NCI-H2227 (cell line): Measurements from ENCODE around the gene NEU1.
"Not testable (repeated sequence)": the region's sequence is repeated elsewhere in the genome, so short reads cannot be mapped to it uniquely, and the experiment has no call there.

Experiments
- DNase-seq: peaks from one replicate; lab custom pipeline; 2025; ENCODE audit not compliant: unreplicated experiment; lab: John Stamatoyannopoulos, UW

Gene NEU1

DNA sequence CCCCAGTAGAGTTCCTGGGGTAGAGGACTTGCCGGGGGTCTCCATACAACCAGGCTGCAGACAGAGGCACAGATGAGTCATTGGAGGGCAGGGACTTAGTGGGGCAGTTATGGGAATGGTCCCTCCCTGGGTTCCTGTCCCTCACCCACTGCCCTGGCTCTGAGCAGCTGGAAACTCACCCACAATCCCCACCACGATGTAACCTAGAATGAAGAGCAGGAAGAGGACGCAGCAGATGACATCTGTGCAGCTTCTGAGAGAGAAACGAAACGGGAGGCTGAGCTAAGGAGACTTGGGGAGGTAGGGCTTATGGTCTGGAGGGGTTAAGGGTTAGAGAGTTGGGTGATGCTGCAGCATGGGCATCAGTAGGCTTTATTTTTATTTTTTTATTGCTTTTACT is 13.3 kb upstream of the NEU1 start:
- DNase-seq: no peak

DNA sequence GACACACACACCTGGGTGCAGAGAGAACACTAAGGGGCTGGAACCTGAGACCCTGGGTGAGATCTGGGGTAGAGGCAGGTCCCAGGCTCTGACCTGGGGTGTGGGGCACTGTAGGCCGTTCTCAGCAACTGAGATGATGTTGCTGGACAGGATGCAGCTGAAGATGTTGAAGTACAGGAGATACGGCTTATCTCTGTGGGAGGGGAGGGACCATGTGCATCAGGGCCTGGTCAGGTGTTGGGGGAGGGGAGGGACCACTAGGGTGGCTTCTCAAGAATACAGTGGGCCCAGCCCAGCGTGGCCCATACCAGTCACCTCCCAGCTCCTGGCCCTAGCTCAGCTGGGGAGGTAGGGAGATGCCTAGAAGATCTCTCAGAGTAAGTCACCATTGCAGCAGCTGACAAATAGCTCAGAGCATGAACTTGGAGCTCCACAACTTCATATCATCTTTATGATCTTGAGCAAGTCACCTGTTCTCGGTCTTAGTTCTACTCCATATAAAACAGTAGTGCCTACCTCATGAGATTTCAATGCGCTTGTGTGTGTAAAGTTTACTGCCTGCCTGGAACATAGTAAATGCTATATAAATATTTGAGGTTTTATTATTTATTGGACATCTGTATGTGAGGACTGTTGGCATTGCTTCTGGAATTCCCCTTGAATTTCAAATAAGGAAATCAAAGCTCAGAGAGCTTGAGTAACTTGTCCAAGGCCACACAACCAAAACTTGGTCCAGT is 12.4 kb upstream of the NEU1 start:
- no peak for DNase-seq

DNA sequence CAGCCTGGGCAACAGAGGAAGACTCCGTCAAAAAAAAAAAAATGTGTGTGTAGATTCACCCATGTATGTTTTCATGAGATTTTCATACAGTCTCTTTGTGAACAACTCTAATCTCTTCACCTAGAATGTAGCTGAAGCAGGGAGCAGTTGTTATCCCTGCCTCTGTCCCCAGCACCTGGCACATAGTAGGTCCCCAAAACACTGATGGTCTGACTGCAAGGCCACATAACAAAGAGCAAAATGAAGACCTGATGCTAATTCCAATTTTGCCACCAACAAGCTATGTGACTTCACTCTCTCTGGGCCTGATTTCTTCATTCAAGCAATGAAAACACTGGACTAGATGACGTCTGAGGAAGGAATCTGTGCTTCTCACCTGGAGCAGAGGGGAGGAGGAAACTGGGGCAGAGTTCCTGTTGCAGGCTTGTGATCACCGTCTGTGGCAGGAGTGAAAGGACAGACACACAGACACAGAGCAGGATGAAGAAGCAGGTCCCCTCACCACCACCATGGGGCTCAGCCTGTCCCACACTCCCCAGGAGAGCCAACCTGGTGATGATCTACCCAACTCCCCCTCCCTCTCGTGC is 11.6 kb upstream of the NEU1 start:
- no peak for DNase-seq

GRCh38 chr6:31871046-31871659 is 8.5 kb upstream of the NEU1 start:
- DNase-seq: no peak

GRCh38 chr6:31870385-31870921 is 7.8 kb upstream of the NEU1 start:
- DNase-seq: no peak

GRCh38 chr6:31869343-31869742 is 6.7 kb upstream of the NEU1 start:
- DNase-seq: no peak

DNA sequence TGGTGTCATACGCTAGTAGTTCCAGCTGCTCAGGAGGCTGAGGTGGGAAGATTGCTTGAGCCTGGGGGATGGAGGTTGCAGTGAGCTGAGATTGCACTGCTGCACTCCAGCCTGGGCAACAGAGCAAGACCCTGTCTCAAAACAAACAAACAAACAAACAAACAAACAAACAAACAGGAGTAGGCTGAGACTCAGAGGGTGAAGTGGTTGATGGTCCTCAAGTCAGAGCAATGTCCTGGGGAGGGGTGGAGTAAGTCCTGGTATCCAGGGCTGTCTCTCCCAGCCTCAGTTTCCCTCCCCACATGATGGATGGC is 6.0 kb upstream of the NEU1 start:
- not testable (repeated sequence) for DNase-seq

GRCh38 chr6:31865205-31866118 is 2.8 kb upstream of the NEU1 start:
- no peak for DNase-seq

DNA sequence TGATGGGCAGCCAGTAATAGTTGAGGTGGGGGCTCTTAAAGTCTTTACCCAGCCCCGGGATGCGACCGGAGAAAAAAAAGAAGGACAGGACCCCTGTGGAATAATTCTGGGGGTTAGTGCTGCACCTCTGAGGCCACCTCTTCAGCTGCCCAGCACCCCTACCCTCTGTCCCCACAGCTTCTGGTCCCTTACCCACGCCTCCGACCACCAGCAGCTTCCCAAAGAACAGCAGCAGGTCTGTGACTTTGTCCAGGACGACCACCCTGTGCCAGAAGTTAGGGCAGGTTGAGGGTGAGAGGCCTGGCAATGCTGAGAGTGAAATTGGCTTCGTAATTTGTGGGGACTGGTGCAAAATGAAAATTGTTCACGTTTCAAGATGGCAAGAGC is 2.2 kb upstream of the NEU1 start:
- no peak for DNase-seq

DNA sequence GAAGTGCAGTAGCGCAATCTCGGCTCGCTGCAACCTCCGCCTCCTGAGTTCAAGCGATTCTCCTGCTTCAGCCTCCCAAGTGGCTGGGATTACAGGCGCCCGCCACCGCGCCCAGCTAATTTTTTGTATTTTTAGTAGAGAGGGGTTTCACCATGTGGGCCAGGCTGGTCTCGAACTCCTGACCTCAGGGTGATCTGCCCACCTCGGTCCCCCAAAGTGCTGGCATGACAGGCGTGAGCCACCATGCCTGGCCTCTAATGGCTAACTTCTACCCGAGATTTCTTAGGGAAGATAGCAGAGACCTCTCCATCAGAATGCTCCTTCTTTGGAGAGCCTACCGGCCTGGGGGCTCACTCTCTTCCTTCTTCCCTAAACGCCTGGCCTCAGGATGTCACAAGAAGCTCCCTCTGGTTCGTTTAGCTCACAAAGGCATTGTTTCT is 1.5 kb upstream of the NEU1 start:
- DNase-seq: not testable (repeated sequence)

DNA sequence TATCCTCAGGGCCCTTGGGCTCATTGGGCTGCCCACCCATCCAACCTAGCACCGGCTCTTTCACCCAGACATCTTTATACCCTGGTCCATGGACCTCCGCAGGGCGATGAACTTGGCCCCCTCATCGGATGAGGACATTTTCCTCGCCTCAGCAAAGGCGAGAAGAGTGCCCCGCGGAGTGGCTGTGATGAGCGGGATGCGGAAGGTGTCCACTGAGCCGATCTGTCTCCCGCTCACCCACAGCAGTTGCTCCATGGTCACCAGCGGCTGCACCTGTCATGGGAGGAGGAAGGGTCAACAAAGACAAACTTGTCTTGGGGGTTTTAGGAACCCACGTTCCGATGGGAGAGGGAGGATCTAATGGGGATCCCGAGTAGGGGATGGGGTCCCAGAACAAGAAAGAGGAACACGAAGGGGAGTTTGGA is 690 bp downstream of the NEU1 start:
- DNase-seq: no peak

- no peak for DNase-seq
Observed at GRCh38 chr6:31861150-31861549, 1.5 kb downstream of the NEU1 start.

GRCh38 chr6:31860349-31860748 is 2.3 kb downstream of the NEU1 start:
- DNase-seq: no peak

GRCh38 chr6:31859923-31860322 is 2.7 kb downstream of the NEU1 start:
- no peak for DNase-seq

DNA sequence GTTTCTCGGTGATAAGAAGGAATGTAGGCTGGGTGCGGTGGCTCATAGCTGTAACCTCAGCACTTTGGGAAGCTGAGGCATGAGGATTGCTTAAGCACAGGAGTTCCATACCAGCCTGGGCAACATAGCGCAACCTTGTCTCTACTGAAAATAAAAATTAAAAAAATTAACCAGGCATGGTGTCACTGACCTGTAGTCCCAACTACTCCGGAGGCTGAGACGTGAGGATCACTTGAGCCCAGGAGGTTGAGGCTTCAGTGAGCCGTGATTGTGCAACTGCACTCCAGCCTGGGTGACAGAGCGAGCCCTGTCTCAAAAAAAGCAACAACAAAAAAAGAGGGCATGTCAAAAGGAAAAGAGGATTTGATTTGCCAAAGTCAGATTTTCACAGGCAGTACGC is 3.9 kb downstream of the NEU1 start:
- no peak for DNase-seq

- DNase-seq: not testable (repeated sequence)
Observed at GRCh38 chr6:31857774-31858173, 4.8 kb downstream of the NEU1 start.

- not testable (repeated sequence) for DNase-seq
Observed at GRCh38 chr6:31851980-31852718, 10.5 kb downstream of the NEU1 start.

DNA sequence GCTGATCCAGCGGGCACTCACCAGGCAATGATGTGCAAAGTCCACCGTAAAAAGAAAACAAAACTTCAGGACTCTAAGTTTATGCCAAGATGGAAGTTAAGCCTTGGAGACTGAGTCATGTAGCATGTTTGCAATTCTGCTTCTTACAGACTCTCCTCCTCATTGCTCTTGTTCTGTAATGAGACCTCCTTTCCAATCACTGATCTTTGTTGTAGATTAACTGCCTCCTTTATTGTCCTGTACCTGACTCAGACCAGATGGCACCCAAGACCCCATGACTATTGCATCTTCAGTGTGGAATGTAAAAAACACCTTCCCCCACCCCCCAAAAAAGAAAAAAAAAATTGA is 11.2 kb downstream of the NEU1 start:
- no peak for DNase-seq

- DNase-seq: no peak
Observed at GRCh38 chr6:31850765-31851484, 11.7 kb downstream of the NEU1 start.
